Measurements from ENCODE around the gene NSMCE1.

- no peak for TF ChIP-seq CTCF (IDR thresholded peaks at IDR 0.05)
- no peak for TF ChIP-seq POLR2A (IDR thresholded peaks at IDR 0.05)
Observed at GRCh38 chr16:27204312-27204915, 64.2 kb downstream of the NSMCE1 start.

Measured in esophagus squamous epithelium (tissue), 4 donors.